HG03196 (cell line): ENCODE data around the gene TELO2.

Experiments
- ATAC-seq: cut with Tn5 transposase; IDR thresholded peaks from one replicate; pipeline ENCODE4 v1.9.1; 2021; ENCODE audit not compliant: unreplicated experiment

The TELO2 gene

GRCh38 chr16:1550696-1551095 is 57.5 kb downstream of the TELO2 start:
- no peak for ATAC-seq

- ATAC-seq, result no peak
Measured at GRCh38 chr16:1551166-1551565, 58.0 kb downstream of the TELO2 start.

- no peak for ATAC-seq
Measured at GRCh38 chr16:1552129-1552528, 59.0 kb downstream of the TELO2 start.

- ATAC-seq, result no peak
Measured at GRCh38 chr16:1553946-1554825, 61.0 kb downstream of the TELO2 start.

GRCh38 chr16:1554826-1555445 is 61.8 kb downstream of the TELO2 start:
- no peak for ATAC-seq

GRCh38 chr16:1556254-1556653 is 63.1 kb downstream of the TELO2 start:
- no peak for ATAC-seq

GRCh38 chr16:1557074-1557473 is 63.9 kb downstream of the TELO2 start:
- ATAC-seq, result no peak

GRCh38 chr16:1557576-1557975 is 64.4 kb downstream of the TELO2 start:
- no peak for ATAC-seq

GRCh38 chr16:1559446-1559975 is 66.4 kb downstream of the TELO2 start:
- no peak for ATAC-seq
